GM12875 (cell line): ENCODE data around the gene TPRA1.

ENCODE experiments used
- H3K4me3 ChIP-seq: one replicate; pipeline ENCODE4 v1.5.1; 2011; ENCODE audit warnings: low read depth, low read length, control low read depth
- TF ChIP-seq, protein P1 (sequence below): IDR thresholded peaks from 2 replicates; pipeline ENCODE4 v1.5.1; 2011; ENCODE audit warnings: low read depth, mild to moderate bottlenecking, control low read depth, inconsistent platforms, low read length, moderate library complexity, borderline replicate concordance; ENCODE audit not compliant: insufficient read depth

The TPRA1 gene

DNA sequence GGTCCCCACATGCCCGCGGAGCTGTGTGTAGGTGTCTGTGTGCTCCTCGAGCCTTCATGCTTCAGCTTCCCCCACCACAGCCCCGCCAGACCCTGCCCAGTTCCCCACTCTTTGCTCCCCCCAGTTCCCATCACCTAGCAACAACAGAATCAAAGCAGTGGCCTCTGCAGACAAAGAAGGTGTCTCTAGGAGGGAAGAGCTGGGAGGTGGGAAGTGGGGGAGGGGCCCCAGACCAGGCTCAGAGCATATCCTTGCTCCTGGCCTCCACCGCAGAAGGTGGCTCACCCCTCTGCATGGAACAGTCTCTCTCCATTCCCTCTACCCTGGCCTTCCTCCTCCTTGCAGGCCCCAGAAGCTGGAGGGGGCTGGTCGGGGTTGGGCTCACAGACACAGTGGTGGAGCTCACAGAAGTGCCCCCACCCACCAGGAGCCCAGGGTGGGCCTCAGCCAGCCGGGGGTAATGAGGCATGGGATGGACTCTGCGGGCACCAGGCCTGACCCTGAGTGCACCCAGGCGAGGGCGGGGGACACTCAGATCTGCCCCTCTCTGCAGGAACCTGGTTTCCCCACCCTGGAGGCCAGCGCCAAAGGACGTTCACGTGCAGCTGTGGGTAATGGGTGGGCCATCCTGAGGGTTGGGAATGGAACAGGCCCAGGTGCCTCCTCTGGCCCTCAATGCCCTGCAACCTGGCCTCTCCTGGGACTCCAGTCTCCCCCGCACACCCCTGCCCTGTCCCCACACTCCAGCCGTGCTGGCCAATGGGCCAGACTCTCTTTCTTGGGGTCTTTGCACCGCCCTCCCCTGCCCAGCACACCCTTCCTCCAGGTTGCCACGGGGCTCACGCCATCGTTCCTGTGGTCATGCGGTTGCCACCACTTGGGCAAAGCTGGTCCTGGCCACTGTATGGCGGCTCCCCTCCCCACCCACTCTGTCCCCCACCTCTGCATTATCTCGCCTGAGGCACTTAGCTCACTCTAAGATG lies 53.4 kb downstream of the TPRA1 start:
- TF ChIP-seq, protein P1, sequence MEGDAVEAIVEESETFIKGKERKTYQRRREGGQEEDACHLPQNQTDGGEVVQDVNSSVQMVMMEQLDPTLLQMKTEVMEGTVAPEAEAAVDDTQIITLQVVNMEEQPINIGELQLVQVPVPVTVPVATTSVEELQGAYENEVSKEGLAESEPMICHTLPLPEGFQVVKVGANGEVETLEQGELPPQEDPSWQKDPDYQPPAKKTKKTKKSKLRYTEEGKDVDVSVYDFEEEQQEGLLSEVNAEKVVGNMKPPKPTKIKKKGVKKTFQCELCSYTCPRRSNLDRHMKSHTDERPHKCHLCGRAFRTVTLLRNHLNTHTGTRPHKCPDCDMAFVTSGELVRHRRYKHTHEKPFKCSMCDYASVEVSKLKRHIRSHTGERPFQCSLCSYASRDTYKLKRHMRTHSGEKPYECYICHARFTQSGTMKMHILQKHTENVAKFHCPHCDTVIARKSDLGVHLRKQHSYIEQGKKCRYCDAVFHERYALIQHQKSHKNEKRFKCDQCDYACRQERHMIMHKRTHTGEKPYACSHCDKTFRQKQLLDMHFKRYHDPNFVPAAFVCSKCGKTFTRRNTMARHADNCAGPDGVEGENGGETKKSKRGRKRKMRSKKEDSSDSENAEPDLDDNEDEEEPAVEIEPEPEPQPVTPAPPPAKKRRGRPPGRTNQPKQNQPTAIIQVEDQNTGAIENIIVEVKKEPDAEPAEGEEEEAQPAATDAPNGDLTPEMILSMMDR, result no peak
- no peak overlapping the region for H3K4me3 ChIP-seq

DNA sequence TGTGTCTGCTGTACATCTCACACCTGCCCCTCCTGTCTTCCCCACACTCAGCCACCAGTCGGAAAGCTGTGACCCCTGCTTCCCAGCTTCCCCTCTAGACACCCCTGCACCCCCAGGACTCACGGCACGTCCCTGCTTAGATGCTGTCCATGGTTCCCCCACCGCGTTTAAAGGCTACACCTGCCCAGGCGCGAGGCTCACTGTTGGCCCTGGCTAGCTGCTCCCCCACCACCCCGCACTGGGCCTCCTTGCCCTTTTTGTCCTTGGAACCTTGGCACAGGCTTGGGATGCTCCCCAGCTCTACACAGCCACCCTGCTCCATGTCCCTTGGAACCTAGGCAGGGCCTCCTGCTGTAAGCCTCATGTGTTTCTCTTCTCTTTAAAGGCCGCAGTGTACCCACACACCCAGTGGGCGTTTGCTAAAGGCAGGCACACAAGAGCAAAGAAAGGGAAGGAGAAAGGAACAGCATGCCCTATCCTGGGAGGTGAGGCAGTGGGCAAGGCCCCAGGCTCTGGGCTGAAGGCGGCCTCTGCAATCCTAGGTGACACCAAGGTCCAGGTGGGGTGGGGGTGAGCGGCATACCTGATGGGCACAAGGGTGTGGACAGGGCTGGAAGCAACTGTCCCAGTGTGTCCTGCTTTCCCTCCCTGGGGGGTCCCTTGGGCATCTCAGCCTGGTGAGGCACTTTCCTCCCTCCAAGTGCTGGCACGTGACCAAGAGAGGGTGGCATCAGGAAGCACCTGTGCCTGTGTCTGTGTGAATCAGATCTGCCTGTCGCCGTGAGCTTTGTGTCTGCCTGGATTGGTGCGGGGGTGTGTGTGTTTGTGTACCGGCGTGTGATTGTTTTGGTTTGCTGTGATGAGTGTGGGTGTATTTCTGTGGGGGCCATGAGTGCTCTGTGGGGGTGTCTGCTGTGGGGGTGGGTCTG lies 54.4 kb downstream of the TPRA1 start:
- no peak overlapping the region for H3K4me3 ChIP-seq
- TF ChIP-seq, protein P1, result no peak

DNA sequence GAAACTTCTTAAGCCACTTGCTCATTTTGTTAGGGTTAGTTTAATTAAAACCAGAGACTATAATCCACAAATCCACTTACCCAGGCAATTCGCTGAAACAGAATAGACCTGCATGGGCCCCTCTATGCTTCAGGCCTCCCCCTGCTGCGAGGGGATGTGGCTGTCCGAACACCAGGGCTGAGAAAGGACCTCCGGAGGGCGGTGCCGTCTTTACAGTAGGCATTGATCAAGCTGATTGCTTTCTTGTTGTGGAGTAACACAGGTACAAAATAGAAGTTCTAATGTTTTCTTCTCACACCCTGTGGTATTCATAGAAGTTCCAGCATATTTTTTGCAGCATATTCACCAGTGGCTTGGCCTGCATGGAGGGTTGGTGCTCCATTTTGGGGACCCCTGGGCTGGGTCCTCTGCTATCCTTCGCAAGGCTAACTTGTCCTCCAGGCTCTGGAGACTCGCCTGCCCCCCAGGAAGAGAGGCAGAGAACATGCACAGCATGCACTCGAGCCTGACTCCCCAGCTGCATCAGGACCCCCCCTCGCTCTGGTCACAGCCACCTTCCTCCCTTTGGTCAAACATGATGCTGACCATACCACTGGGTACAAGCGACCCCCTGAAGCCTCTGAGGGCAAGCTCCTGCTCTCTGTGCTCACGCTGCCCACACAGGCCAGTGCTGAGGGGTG lies 55.3 kb downstream of the TPRA1 start:
- TF ChIP-seq, protein P1, result no peak
- H3K4me3 ChIP-seq, result no peak overlapping the region

DNA sequence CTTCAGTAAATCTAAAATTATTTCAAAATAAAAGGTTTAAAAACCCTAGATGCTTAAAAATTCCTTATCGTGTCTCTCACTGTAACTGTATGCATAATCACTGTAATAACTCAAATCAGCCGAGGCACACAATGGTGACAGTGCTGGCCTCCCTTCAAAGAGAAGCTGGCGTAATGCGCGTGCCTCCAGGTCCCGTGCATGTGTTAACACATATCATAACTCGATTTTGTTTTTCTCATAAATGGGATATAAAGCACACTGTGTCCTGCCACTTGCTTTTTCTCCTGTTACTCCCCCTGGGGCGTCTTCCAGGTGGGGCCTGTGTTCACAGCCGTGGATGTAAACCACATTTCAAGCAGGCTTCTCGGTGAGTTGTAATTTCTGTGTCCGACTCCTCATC lies 56.0 kb downstream of the TPRA1 start:
- no peak overlapping the region for H3K4me3 ChIP-seq
- TF ChIP-seq, protein P1, result no peak

DNA sequence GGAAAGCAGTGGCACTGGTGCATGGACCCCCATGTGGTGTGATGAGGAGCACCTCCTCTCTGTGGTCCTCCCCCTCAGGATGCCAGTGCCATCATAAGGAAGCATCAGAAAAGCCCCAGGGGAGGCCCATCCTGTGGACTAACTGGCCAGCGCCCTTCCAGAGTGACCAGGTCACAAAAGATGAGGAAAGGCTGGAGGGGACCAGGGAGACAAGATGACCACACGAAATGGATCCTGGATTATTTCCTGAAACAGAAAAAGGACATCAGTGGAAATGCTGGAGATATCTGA lies 56.4 kb downstream of the TPRA1 start:
- TF ChIP-seq, protein P1, result no peak
- no peak overlapping the region for H3K4me3 ChIP-seq

DNA sequence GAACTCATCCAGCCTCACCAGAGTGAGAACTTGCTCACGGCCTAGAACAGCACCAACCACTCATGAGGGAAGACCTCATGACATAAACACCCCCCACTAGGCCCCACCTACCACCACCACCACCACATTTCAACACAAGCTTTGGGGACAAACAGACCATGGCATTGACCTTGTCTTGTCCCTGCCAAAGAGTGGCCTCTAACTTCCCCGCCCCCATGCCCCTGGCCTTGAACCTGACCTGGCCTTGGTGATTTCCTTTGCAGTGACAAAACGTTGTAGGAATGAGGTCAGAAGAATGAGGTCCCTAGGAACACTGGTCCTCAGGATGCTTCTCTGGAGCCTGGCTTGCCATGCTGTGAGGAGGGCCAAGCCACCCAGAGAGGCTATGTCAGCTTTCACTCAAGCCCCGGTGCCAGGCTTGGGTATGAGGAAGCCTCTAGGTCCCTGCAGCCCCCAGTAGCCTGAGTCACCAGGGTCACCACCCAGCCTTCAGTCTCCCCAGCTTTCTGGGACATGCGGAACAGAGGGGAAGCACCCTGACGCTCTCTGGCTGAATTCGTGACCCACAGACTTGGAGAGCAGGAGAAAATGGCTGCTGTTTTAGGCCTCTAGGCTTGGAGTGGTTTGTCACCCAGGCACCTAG lies 57.9 kb downstream of the TPRA1 start:
- H3K4me3 ChIP-seq, result no peak overlapping the region
- TF ChIP-seq, protein P1, result no peak
